HG02840 (cell line): ENCODE results near the gene ST3GAL6.

Experiments
- ATAC-seq: cut with Tn5 transposase; IDR thresholded peaks from one replicate; pipeline ENCODE4 v1.9.1; 2021; ENCODE audit warnings: mild to moderate bottlenecking, moderate library complexity, moderate number of reproducible peaks; ENCODE audit not compliant: unreplicated experiment, low FRiP score

Gene ST3GAL6

DNA sequence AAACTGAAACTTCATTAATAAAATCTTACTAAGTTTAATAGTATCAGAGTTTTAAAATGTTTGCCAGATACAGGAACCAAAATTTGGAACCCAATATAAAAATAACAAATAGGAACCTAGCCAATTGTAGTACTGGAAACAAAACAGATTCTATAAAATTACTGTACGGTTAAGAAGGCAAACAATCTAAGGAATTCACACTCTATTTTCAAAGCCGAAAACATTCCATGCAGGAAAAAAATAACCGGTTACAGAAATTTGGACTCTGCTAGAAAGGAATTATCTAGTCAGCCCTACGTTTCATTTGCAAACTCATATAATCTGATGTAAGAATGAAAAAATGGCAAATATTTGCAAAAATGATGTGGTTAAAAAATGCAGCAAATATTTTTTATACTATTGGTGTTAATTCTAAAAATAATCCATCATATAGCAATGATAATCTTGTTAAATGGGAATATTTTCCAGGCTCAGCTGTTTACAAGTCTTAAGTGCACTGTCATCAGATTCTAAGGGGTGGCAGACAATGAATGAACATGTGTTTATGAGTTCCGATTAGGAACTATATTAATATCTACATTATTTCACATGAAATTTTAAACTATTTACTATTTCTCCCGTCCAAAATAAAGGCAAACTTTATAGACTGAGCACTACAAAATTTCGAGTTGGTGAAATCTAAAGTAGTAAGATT is 80.3 kb downstream of the ST3GAL6 start:
- ATAC-seq = no peak
